HuH-7.5 (cell line): ENCODE measurements around the gene ERBB4.
"Not testable (repeated sequence)": the region's sequence is repeated elsewhere in the genome, so short reads cannot be mapped to it uniquely, and the experiment has no call there.

Experiments used
- DNase-seq: peaks from one replicate; pipeline ENCODE4 v3.0.0; 2011; ENCODE audit warnings: low spot score

Gene ERBB4

GRCh38 chr2:212289301-212289700 lies 249.3 kb downstream of the ERBB4 start:
- no peak for DNase-seq

GRCh38 chr2:212288308-212288707 lies 250.3 kb downstream of the ERBB4 start:
- no peak for DNase-seq

- DNase-seq = no peak
Measured at GRCh38 chr2:212284166-212284565, 254.4 kb downstream of the ERBB4 start.

- no peak for DNase-seq
Measured at GRCh38 chr2:212282671-212283261, 255.8 kb downstream of the ERBB4 start.

- DNase-seq = no peak
Measured at GRCh38 chr2:212276813-212277212, 261.8 kb downstream of the ERBB4 start.

- no peak for DNase-seq
Measured at GRCh38 chr2:212274215-212274614, 264.4 kb downstream of the ERBB4 start.

GRCh38 chr2:212271583-212271982 lies 267.0 kb downstream of the ERBB4 start:
- no peak for DNase-seq

GRCh38 chr2:212269005-212269404 lies 269.6 kb downstream of the ERBB4 start:
- no peak for DNase-seq

- DNase-seq = no peak
Measured at GRCh38 chr2:212266297-212266696, 272.3 kb downstream of the ERBB4 start.

- DNase-seq = no peak
Measured at GRCh38 chr2:212265777-212266176, 272.8 kb downstream of the ERBB4 start.

- no peak for DNase-seq
Measured at GRCh38 chr2:212264187-212264586, 274.4 kb downstream of the ERBB4 start.

GRCh38 chr2:212259226-212259625 lies 279.4 kb downstream of the ERBB4 start:
- DNase-seq = no peak

- DNase-seq = no peak
Measured at GRCh38 chr2:212254339-212254738, 284.3 kb downstream of the ERBB4 start.

GRCh38 chr2:212249451-212249850 lies 289.2 kb downstream of the ERBB4 start:
- DNase-seq = no peak

GRCh38 chr2:212245880-212246279 lies 292.7 kb downstream of the ERBB4 start:
- no peak for DNase-seq

GRCh38 chr2:212242724-212243123 lies 295.9 kb downstream of the ERBB4 start:
- no peak for DNase-seq

- DNase-seq = not testable (repeated sequence)
Measured at GRCh38 chr2:212238152-212238551, 300.4 kb downstream of the ERBB4 start.

- no peak for DNase-seq
Measured at GRCh38 chr2:212237350-212238095, 301.1 kb downstream of the ERBB4 start.

GRCh38 chr2:212228743-212229171 lies 309.8 kb downstream of the ERBB4 start:
- DNase-seq = no peak

- DNase-seq = no peak
Measured at GRCh38 chr2:212227755-212228154, 310.8 kb downstream of the ERBB4 start.

- no peak for DNase-seq
Measured at GRCh38 chr2:212226114-212226513, 312.5 kb downstream of the ERBB4 start.

GRCh38 chr2:212223696-212224095 lies 314.9 kb downstream of the ERBB4 start:
- no peak for DNase-seq

GRCh38 chr2:212213191-212213590 lies 325.4 kb downstream of the ERBB4 start:
- no peak for DNase-seq

- no peak for DNase-seq
Measured at GRCh38 chr2:212208467-212208866, 330.1 kb downstream of the ERBB4 start.
